HG02981 (cell line): ENCODE data around the gene TRPC6.
"Not testable (repeated sequence)": the region's sequence is repeated elsewhere in the genome, so short reads cannot be mapped to it uniquely, and the experiment has no call there.

ENCODE experiments used
- ATAC-seq: cut with Tn5 transposase; IDR thresholded peaks from one replicate; pipeline ENCODE4 v1.9.1; 2021; ENCODE audit warnings: mild to moderate bottlenecking, moderate library complexity; ENCODE audit not compliant: unreplicated experiment

The TRPC6 gene

DNA sequence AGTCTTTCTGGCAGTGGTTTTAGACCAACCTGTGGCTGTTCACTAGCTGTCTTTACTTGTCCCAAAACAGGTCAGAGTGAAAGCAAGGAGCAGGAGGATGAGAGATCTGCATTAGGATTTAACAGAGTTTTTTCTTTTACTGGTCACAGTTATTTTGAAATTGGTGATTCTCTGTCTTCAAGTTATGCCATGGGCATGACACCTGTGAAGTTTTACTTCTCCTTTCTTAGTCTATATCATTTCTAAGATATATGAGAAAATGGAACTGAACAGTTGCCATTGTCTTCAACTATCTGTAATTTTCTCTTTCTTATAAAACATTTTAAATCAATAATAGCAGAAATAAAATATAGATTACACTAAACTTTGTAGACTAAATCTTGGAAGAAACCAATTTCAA, 60.6 kb downstream of the TRPC6 start:
- no peak for ATAC-seq

DNA sequence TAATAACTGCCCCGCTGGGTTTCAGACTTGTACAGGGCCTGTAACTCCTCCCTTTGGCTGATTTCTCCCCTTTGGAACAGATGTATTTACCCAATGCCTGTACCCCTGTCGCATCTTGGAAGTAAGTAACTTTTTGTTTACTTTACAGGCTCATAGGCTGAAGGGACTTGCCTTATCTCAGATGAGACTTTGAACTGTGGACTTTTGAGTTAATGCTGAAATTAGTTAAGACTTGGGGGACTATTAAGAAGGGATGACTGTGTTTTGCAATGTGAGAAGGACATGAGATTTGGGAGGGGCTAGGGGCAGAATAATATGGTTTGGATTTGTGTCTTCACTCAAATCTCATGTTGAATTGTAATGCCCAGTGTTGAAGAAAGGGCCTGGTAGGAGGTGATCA, 62.0 kb downstream of the TRPC6 start:
- ATAC-seq, result no peak

DNA sequence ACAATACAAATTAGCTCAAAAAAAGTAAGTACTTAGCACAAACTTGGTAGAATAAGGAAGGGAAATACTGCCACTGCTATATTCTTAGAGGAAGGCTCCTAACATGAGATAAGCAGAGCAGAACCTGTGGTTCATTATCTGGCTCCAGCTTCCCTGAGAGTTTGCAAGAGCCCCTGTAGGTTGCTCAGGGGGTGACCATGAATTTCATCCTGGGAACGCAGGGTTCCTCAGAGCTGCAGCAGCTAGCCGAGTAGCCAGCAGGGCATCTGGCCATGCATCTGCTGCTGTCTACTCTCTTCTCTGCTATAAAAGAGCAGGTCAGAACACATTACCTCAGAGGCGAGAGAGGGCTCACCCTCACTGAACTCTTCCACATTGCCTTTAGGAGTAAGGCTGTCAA, 67.3 kb downstream of the TRPC6 start:
- no peak for ATAC-seq

DNA sequence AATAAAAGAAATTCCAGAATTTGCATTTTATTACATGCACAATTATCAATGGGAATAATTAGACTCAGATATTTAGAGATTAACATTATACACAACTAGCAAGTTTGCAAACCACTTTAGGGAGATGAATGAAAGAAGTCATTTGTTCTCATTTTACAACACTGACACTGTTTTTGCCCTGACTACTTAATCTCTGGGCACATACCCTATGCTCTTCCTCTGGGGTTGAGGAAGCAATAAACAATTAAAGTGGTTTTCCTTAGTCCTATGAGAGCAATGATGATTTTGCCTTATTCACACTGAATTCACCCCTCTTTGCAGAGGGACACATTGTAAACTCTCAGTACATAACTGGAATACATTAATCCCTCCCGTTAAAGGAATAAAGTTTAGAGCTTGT, 72.7 kb downstream of the TRPC6 start:
- ATAC-seq, result no peak

DNA sequence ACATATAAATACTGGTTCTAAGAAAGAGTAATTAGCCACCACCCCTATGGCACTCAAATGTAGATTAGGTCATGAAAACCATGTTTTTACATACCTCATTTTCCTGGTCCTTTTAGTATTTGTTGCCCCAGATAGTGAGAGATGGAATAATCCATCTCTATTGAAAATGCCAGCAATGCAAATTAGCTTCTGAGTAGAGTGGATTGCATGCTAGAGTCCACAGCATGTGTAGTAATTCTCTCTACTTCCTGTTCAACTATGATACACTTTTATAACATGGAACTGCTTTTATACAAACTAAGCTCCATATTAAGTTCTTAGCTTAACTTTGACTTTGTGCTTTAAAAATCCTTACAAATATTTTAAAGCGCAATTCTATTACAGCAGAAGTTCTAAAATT, 73.2 kb downstream of the TRPC6 start:
- ATAC-seq, result no peak

DNA sequence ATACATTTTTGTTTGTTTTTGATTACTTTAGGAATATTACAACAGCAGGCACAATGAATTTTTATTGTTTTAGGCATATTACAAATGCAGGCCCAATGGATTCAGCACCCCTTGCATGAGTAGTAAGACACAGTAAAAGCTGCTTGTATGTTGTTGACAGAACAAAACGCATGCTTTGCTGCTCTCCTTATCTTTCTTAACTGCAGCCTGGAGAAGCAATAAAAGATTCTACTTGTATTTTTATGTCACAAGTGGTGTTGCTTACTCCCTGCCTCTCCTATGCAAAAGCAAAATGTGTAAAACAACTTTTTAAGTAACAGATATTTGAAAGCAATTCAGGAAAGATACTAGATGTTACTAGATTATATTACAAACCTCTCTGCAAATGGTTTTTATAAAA, 73.9 kb downstream of the TRPC6 start:
- ATAC-seq, result no peak

DNA sequence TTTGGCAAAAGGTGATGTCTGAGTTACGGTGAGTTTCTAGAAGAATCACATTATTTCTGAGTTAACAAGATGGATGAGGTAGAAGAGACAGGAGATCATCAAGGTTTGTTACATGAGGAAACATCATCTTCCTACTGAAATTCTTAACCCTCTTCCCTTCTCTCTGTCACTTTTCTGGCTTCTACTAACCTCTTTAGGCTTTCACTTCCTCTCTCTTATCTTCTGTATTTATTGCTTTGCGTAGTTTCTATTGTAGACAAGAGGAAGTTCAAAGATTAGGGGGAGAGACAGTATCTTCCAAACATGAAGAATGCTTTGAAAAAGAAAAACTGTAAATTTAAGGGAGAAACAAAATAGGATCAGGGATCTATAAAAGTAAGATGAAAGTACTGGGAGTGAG, 75.4 kb downstream of the TRPC6 start:
- ATAC-seq, result no peak

DNA sequence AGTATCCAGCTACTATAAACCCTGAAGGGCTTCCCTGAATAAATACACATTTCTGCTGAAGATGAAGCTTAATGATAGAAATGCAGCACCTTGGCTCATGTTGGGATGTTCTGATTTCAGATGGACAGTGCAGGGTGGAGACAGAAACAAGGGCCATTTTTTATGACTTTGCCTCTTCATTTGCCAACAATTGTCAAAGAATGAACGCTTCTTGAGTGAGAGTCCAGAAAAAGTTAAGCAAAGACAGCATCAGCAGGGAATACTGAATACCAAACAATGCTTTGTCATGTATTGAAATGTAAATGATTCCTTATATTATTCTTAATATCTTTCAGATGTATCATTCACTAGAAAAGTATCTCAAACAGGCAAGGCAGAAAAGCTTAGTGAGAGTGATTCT, 84.9 kb downstream of the TRPC6 start:
- ATAC-seq, result no peak

DNA sequence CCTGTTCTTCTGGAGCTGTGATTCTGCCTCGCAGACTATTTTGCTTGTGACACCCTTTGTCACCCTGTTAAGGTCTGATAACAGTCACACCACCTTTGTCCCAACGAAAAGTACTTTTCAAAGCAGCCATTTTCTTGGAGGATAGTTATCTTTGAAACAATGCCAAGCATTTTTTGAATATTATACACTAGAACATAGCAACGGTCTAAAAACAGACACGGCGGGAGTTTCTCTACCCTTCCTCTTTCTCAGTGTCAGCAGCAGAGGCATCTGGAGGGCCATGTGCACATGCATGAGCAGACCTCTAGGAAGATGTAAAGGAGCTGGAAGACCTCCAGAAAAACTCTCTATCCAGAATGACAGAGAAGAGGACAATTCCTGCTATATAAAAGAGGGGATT, 86.5 kb downstream of the TRPC6 start:
- ATAC-seq, result no peak

DNA sequence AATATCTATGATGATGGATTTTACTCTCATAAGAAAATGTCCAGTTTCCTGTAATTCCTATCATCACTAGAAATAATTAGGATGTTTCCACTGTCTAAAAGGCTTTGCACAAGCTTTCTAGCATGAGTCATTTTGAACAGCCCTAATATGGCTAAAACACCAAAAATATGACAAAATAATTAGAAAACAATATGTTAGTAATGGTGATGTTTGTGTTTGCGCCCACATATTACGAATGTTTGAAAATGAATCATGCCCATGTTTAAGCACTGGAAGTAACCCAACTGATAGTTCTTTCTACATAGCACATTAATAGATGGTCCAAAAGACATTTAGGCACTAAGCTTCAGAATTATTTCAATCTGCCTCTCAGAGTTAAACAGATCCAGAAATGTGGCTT, 96.0 kb downstream of the TRPC6 start:
- no peak for ATAC-seq

DNA sequence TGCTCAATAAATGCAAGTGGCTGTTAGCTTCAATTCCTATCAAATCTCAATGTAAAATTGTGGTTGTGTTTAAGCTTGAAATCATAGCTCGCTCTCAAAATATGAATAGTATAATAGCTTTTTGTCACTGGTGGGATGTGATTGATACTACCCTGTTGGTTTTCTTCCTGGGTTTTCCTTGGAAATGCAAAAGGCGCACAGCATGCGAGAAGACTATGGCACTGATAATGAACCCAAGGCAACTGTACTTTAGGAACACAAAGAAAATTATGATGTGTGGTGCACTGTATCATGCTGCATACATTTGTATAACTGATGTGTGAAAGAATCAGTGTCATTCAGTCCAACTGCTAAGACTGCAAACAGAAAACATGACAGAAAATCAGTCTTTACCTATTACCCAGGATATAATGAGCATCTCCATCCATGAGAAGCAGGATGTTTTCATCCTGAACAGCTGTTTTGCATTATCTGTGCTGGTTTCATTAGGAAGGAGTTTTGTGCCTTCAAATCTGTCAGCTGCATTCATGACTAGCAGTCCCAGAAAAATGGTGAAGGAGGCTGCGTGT, 101.2 kb downstream of the TRPC6 start:
- no peak for ATAC-seq

DNA sequence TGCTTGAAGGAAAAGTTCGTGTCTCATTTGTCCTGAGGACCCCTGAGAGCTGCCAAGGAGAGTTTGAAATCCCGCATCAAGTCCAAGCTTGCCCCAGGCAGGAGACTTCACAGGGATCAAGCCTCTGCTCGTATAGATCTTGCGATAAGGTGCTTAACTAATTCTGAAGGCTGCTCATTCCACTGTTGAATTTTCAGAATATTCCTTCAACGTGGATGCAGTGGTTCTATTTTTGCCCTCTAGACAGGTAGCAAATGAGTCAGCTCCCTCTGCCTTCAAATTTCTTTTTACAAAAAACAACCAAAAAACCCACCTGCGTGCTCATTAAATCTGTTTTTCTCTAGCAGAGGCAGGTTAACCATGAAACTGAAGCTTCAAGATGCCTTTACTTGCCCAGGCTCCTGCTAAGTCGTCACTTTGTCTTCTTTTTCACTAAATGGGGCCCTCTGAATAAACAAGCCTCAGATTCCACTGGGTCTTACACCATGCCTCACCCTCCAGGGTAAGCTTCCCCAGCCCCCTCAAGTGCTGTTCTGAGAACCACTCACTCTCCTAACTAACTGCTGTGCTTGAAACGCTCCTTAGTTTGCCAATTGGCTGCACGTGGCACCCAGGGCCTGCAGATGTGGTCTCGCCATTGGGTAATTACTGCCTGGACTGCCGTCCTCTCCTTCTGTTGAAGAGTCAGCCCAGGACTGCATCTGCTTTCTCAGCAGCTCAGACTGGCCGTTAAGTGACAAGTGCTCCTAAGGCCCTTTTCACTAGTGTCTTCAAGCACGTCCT, 105.0 kb downstream of the TRPC6 start:
- ATAC-seq, result no peak

DNA sequence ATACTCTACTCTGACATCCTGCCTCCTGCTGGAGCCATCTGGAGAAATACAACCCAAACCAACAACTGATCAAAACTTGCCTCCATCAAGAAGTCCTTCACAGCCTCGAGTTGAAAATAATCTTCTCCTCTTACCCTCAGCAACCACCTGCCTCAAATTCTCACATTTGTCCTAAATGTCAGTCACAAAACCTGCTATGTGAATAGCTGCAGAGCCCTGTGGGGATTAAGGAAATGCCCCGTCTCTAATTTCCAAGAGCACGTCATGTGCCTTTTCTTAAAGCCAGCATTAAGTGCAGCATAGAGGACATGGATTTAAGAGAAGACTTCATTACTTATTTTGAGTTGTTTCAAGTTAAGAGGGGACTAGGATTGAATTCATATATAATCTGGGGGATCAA, 105.9 kb downstream of the TRPC6 start:
- no peak for ATAC-seq

DNA sequence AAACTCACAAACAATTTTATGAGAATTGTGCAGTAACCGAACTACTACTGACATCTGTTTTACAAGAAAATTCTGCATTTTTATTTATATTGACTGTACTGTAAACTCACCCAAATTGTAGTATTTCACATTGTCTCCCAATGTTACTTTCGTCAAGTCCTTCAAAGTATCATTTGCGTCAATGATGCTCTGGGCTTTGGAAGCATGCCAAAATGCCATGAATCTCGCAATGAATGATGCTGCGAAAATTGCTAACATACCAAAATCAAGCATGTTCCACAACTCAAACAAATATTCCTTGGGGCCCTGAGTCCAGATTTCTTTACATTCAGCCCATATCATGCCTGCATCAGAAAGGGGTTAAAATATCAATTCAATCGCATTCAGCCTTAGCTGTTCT, 107.6 kb downstream of the TRPC6 start:
- no peak for ATAC-seq

DNA sequence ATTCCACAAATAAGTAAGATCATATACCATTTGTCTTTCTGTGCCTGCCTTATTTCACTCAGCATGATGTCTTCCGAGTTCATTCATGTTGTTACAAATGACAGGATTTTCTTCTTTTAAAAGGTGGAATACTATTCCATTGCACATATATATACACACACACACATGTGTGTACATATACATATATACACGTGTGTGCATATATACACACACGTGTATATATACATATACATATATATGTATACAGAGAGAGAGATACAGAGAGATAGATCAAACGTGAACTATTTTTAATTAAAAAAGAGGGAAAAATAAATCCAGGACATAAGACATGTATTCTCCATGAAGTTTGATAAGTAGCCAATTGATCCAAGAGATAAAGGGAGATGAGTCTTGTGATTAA, 108.1 kb downstream of the TRPC6 start:
- ATAC-seq, result no peak

DNA sequence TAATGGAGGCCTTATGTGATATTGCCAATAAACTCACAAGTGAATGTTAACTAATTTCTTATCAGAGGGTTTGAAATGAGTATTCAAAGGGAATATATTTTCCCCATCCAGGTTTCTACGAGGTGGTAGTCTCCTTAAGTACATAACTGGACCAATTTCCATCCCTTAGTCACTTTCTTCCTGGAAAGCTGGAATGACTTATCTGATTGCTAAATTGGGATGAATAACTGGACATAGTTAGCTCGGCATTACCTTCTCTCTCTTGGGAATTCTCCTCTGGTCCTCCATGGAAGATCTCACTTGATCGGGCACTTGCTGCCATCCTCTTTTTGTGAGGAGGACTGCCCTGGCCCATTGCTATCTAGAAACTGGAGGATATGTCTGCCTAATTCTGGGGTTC, 109.1 kb downstream of the TRPC6 start:
- no peak for ATAC-seq

DNA sequence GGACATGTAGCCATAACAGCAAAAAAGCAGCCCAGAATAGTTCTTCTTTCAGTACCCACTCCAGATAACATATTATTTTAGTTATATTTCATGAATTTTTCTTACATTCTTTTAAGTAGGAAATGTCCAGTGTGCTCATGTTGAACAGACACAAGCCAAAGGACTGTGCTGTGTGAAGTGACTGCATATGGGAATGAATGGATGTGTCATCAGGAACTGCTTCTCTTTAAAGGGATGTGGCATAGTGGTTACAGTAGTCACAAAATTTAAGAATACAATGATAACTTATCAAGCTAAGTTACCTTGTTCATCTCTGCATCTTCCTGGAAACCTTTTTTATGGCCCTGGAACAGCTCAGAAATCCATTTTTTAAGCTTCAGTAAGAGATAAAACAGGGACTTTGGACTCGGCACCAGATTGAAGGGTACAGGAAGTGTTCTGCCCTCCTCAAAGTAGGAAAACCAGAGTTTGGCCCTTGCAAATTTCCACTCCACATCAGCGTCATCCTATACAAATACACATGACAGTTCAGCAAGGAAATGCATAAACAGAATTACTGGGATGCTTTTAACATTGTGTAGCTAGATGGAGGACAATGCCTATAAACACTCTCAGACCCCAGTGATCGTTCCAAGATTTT, 112.8 kb downstream of the TRPC6 start:
- ATAC-seq, result no peak

DNA sequence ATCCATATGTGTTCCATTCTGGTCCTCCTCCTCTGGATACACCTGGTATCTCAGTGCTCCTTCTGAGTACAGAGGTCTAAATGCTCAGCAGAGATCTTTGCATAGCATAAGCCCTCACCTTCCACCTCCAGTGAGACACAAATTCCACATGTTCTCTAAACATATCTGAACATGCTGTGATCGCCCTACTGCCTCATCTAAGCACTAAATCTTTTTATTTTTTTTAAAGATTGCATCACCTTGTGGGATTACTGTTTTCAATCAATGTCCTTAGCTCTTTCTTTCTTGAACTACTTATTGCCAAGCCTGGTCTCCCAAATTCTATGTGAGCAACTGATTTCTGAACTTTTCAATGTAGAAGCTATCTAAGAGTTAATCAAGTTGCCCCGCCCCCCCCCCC, 113.4 kb downstream of the TRPC6 start:
- ATAC-seq, result no peak

DNA sequence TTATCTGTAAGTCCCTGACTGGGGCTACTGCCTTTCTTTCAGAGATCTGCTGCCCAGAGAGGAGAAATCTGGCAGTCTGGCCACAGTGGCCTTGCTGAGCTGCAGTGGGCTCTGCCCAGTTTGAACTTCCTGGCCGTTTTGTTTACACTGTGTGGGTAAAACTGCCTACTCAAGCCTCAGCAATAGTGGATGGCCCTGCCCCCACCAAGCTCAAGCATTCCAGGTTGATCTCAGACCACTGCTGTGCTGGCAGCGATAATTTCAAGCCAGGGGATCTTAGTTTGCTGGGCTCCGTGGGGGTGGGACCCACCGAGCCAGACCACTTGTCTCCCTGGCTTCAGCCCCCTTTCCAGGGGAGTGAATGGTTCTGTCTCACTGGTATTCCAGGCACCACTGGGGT, 117.5 kb downstream of the TRPC6 start:
- no peak for ATAC-seq

DNA sequence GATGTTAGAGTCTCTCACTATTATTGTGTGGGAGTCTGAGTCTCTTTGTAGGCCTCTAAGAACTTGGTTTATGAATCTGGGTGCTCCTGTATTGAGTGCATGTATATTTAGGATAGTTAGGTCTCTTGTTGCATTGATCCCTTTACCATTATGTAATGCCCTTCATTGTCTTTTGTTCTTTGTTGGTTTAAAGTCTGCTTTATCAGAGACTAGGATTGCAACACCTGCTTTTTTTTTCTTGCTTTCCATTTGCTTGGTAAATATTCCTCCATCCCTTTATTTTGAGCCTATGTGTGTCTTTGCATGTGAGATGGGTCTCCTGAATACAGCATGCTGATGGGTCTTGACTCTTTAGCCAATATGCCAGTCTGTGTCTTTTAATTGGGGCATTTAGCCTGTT, 119.4 kb downstream of the TRPC6 start:
- not testable (repeated sequence) for ATAC-seq

DNA sequence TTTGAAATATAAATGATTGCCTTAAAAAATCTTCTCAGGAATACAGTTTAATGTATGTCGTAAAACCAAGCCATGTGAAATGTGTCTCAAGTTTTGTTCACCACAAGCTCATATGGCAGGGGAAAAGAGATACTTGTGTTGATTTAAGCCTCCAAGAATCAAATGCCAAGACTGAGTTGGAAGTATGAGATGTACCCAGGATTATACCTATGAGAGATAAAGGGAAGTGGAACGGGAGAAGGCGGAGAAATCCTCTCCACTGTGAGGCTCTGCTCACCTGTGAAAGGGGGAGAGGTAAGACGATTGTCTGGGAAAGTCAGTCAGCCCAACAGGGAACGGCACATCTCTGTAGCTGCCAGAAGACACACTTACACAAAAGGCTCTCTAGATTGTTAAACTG, 124.8 kb downstream of the TRPC6 start:
- no peak for ATAC-seq

DNA sequence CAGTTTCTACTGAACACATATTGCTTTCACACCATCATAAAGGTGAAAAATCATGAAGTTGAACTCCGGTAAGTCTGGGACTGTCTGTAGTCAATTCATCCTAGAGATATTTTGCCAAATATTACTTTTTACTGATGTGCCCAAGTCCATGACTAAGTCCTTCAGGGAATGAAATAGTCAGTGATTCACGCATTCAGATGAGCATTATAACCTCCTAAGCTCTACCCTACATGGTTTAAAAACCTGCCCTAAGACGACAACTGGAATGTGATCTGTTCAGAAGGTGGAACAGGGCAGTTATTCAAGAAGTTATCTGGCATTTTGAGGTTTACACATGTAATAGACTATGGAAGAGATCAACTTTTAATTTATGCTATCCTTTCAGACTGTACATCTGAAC, 125.6 kb downstream of the TRPC6 start:
- no peak for ATAC-seq

DNA sequence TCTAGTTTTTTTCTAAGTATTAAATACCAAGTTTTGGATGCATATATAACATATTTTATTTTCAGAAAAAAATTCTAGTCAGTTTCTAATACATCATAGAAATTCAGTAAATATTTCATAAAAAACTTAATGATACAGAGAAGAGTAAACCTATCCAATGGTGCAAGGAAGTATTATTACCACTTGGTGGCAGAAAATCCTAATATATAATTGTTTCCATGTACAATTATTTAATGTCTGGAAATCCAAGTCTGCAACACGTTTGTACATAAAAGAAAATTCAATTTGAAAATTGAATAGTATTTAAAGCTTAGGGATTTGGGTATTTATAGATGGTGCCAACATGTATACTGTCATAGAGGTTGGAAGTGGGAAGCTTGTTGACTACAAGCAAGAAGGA, 127.0 kb downstream of the TRPC6 start:
- no peak for ATAC-seq
